Measurements from ENCODE around the gene TIGD2.
"Not testable (repeated sequence)": the region's sequence is repeated elsewhere in the genome, so short reads cannot be mapped to it uniquely, and the experiment has no call there.

TIGD2 gene

GRCh38 chr4:89119836-89120235, 8.5 kb downstream of the TIGD2 start:
- no peak for DNase-seq (ENCODE audit: low read depth in 3 of 3)

- DNase-seq (ENCODE audit: low read depth in 3 of 3) = no peak
Measured at GRCh38 chr4:89121387-89122068, 10.2 kb downstream of the TIGD2 start.

GRCh38 chr4:89123451-89123851, 12.1 kb downstream of the TIGD2 start:
- no peak for DNase-seq (ENCODE audit: low read depth in 3 of 3)

- no peak for DNase-seq (ENCODE audit: low read depth in 3 of 3)
Measured at GRCh38 chr4:89125901-89126782, 14.8 kb downstream of the TIGD2 start.

- DNase-seq (ENCODE audit: low read depth in 3 of 3) = no peak
Measured at GRCh38 chr4:89129080-89129640, 17.8 kb downstream of the TIGD2 start.

GRCh38 chr4:89134775-89135319, 23.5 kb downstream of the TIGD2 start:
- no peak for DNase-seq (ENCODE audit: low read depth in 3 of 3)

GRCh38 chr4:89136525-89136924, 25.2 kb downstream of the TIGD2 start:
- DNase-seq (ENCODE audit: low read depth in 3 of 3) = no peak

GRCh38 chr4:89137231-89137630, 25.9 kb downstream of the TIGD2 start:
- DNase-seq (ENCODE audit: low read depth in 3 of 3) = no peak

- no peak for DNase-seq (ENCODE audit: low read depth in 3 of 3)
Measured at GRCh38 chr4:89137695-89138094, 26.4 kb downstream of the TIGD2 start.

- DNase-seq (ENCODE audit: low read depth in 3 of 3) = no peak
Measured at GRCh38 chr4:89140168-89140759, 28.9 kb downstream of the TIGD2 start.

- DNase-seq (ENCODE audit: low read depth in 3 of 3) = no peak
Measured at GRCh38 chr4:89142691-89143669, 31.6 kb downstream of the TIGD2 start.

GRCh38 chr4:89144652-89145051, 33.3 kb downstream of the TIGD2 start:
- DNase-seq (ENCODE audit: low read depth in 3 of 3) = not testable (repeated sequence)

GRCh38 chr4:89146196-89146595, 34.9 kb downstream of the TIGD2 start:
- DNase-seq (ENCODE audit: low read depth in 3 of 3) = no peak

- DNase-seq (ENCODE audit: low read depth in 3 of 3) = no peak
Measured at GRCh38 chr4:89152972-89153371, 41.6 kb downstream of the TIGD2 start.

GRCh38 chr4:89156174-89156914, 45.0 kb downstream of the TIGD2 start:
- DNase-seq (ENCODE audit: low read depth in 3 of 3) = no peak

GRCh38 chr4:89157488-89158024, 46.2 kb downstream of the TIGD2 start:
- no peak for DNase-seq (ENCODE audit: low read depth in 3 of 3)

- no peak for DNase-seq (ENCODE audit: low read depth in 3 of 3)
Measured at GRCh38 chr4:89158884-89159503, 47.7 kb downstream of the TIGD2 start.

GRCh38 chr4:89160806-89161205, 49.5 kb downstream of the TIGD2 start:
- no peak for DNase-seq (ENCODE audit: low read depth in 3 of 3)

GRCh38 chr4:89161841-89162240, 50.5 kb downstream of the TIGD2 start:
- no peak for DNase-seq (ENCODE audit: low read depth in 3 of 3)
